Measurements from ENCODE around the gene IGSF3. TPM values are rescaled to one million over a fixed set of nuclear protein-coding genes. Genes with fewer than 3 reads are reported as not detected.
A peak's percentile ranks its signal among the peaks of the same experiment; 100 is the strongest.

The IGSF3 gene
- total and polyA plus RNA-seq, 10 of the 15 experiments (the other 5 are each of a cell fraction or from before 2014, with no cell fraction given) = 1.4 to 18.0 (median 9.6) TPM

DNA sequence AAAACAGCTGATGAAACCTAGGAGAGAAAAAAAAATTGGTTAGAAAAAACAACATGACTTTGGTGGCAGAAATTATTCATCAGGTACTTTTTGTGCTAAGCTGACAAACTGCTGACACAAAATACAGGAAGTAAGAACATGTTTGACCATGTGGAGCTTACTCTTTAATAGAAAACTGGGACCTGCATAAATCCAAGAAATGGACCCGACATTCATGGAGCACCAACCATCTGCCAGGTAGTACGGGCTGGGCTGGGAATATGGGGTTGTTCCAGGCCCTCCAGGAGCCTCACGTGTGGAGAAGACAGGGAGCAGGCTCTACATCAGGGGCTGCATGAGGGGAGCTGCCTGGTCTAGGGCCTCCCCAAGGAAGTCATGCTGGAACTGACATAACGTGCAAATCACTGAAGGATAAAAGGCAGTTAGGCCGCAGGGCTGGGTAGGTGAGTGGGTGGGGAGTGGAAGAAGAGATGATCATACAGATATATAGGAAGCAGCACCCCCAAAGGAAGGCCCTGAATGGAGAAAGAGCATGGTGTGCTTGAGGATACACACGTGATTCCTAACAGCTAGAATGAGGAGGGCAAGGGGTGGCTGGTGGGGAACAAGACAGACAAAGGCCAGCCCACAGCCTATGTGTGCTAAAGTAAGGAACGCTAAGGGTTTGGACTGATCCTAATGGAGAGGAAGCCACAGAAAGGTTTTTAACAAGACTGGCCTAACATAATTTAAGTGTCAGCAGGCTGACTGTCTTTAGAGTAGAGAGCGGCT lies 122.8 kb downstream of the IGSF3 start (continued):
- TF ChIP-seq, protein P1, sequence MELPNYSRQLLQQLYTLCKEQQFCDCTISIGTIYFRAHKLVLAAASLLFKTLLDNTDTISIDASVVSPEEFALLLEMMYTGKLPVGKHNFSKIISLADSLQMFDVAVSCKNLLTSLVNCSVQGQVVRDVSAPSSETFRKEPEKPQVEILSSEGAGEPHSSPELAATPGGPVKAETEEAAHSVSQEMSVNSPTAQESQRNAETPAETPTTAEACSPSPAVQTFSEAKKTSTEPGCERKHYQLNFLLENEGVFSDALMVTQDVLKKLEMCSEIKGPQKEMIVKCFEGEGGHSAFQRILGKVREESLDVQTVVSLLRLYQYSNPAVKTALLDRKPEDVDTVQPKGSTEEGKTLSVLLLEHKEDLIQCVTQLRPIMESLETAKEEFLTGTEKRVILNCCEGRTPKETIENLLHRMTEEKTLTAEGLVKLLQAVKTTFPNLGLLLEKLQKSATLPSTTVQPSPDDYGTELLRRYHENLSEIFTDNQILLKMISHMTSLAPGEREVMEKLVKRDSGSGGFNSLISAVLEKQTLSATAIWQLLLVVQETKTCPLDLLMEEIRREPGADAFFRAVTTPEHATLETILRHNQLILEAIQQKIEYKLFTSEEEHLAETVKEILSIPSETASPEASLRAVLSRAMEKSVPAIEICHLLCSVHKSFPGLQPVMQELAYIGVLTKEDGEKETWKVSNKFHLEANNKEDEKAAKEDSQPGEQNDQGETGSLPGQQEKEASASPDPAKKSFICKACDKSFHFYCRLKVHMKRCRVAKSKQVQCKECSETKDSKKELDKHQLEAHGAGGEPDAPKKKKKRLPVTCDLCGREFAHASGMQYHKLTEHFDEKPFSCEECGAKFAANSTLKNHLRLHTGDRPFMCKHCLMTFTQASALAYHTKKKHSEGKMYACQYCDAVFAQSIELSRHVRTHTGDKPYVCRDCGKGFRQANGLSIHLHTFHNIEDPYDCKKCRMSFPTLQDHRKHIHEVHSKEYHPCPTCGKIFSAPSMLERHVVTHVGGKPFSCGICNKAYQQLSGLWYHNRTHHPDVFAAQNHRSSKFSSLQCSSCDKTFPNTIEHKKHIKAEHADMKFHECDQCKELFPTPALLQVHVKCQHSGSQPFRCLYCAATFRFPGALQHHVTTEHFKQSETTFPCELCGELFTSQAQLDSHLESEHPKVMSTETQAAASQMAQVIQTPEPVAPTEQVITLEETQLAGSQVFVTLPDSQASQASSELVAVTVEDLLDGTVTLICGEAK (IDR thresholded peaks at IDR 0.05; ENCODE audit: borderline replicate concordance) = no peak
- TF ChIP-seq HDGF (IDR thresholded peaks at IDR 0.05) = peak; percentile 86
- TF ChIP-seq RCOR1 (conservative IDR thresholded peaks at IDR 0.05; ENCODE audit: low read depth, low read length) = no peak
- TF ChIP-seq SMC3 (IDR thresholded peaks at IDR 0.05; ENCODE audit: borderline replicate concordance, low read length) = no peak
- no peak for TF ChIP-seq NFXL1 (IDR thresholded peaks at IDR 0.05; ENCODE audit: borderline replicate concordance)
- TF ChIP-seq MYB (IDR thresholded peaks at IDR 0.05; ENCODE audit: borderline replicate concordance, low read depth, low read length) = peak; percentile 92
- TF ChIP-seq RAD21 (IDR thresholded peaks at IDR 0.05; ENCODE audit: insufficient read depth, low read depth, low read length) = no peak
- TF ChIP-seq, protein P2, sequence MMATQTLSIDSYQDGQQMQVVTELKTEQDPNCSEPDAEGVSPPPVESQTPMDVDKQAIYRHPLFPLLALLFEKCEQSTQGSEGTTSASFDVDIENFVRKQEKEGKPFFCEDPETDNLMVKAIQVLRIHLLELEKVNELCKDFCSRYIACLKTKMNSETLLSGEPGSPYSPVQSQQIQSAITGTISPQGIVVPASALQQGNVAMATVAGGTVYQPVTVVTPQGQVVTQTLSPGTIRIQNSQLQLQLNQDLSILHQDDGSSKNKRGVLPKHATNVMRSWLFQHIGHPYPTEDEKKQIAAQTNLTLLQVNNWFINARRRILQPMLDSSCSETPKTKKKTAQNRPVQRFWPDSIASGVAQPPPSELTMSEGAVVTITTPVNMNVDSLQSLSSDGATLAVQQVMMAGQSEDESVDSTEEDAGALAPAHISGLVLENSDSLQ (IDR thresholded peaks at IDR 0.05) = peak; percentile 39; the same call in 1 of the 2 replicates
- TF ChIP-seq ZNF384 (IDR thresholded peaks at IDR 0.05; ENCODE audit: borderline replicate concordance, low read depth, low read length) = peak; percentile 72
- peak; percentile 57; the same call in 1 of the 2 replicates for TF ChIP-seq MTA2 (IDR thresholded peaks at IDR 0.05; ENCODE audit: low read depth)
- TF ChIP-seq KDM1A (IDR thresholded peaks at IDR 0.05; ENCODE audit: borderline replicate concordance) = no peak
- TF ChIP-seq IKZF2 (IDR thresholded peaks at IDR 0.05) = peak; percentile 92 to 93
- peak; percentile 75; the same call in 2 of the 3 replicates for TF ChIP-seq POU2F2 (IDR thresholded peaks at IDR 0.05; ENCODE audit: borderline replicate concordance, low read depth, low read length)
- TF ChIP-seq NR2C2 (IDR thresholded peaks at IDR 0.05; ENCODE audit: borderline replicate concordance, control insufficient read depth, insufficient read length, low read depth) = no peak
- TF ChIP-seq, protein P3, sequence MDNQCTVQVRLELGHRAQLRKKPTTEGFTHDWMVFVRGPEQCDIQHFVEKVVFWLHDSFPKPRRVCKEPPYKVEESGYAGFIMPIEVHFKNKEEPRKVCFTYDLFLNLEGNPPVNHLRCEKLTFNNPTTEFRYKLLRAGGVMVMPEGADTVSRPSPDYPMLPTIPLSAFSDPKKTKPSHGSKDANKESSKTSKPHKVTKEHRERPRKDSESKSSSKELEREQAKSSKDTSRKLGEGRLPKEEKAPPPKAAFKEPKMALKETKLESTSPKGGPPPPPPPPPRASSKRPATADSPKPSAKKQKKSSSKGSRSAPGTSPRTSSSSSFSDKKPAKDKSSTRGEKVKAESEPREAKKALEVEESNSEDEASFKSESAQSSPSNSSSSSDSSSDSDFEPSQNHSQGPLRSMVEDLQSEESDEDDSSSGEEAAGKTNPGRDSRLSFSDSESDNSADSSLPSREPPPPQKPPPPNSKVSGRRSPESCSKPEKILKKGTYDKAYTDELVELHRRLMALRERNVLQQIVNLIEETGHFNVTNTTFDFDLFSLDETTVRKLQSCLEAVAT (IDR thresholded peaks at IDR 0.05) = no peak
- TF ChIP-seq ZNF274 (IDR thresholded peaks at IDR 0.05; ENCODE audit: insufficient read depth, insufficient read length) = no peak
- TF ChIP-seq POLR2A (IDR thresholded peaks at IDR 0.05; ENCODE audit: low read depth, low read length) = peak; percentile 50; the same call in 1 of the 2 replicates
- no peak for TF ChIP-seq NFYB (IDR thresholded peaks at IDR 0.05; ENCODE audit: insufficient read depth, low read depth, low read length)
- peak; percentile 38; the same call in 1 of the 2 replicates for TF ChIP-seq CREB1 (IDR thresholded peaks at IDR 0.05; ENCODE audit: low read depth)
- TF ChIP-seq JUND (IDR thresholded peaks at IDR 0.05; ENCODE audit: low read depth, low read length) = no peak
- TF ChIP-seq, protein P4, sequence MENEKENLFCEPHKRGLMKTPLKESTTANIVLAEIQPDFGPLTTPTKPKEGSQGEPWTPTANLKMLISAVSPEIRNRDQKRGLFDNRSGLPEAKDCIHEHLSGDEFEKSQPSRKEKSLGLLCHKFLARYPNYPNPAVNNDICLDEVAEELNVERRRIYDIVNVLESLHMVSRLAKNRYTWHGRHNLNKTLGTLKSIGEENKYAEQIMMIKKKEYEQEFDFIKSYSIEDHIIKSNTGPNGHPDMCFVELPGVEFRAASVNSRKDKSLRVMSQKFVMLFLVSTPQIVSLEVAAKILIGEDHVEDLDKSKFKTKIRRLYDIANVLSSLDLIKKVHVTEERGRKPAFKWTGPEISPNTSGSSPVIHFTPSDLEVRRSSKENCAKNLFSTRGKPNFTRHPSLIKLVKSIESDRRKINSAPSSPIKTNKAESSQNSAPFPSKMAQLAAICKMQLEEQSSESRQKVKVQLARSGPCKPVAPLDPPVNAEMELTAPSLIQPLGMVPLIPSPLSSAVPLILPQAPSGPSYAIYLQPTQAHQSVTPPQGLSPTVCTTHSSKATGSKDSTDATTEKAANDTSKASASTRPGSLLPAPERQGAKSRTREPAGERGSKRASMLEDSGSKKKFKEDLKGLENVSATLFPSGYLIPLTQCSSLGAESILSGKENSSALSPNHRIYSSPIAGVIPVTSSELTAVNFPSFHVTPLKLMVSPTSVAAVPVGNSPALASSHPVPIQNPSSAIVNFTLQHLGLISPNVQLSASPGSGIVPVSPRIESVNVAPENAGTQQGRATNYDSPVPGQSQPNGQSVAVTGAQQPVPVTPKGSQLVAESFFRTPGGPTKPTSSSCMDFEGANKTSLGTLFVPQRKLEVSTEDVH (IDR thresholded peaks at IDR 0.05; ENCODE audit: low read depth, partially characterized antibody) = no peak
